Measurements from ENCODE around the gene SLC39A9. TPM values are rescaled to one million over a fixed set of nuclear protein-coding genes. Genes with fewer than 3 reads are reported as not detected.
"Not testable (repeated sequence)": the region's sequence is repeated elsewhere in the genome, so short reads cannot be mapped to it uniquely, and the experiment has no call there.

Gene SLC39A9
- total RNA-seq, 1 experiment from 2014 or later: 161 TPM

GRCh38 chr14:69374235-69374634 lies 24.3 kb upstream of the SLC39A9 start:
- Histone ChIP-seq H2AFZ (ENCODE audit: low read length) (no peak overlapping the region), H3K9me3 (ENCODE audit: low read length) (no peaks in the 10 kb centered on the region), H4K20me1 (ENCODE audit: insufficient read depth, low read depth, low read length) (0 out of 2 replicates have a peak, but pooled peaks cover 2% of the 10 kb centered on the region), H3K4me3 (ENCODE audit: low read length) (no peak overlapping the region), H3K4me1 (ENCODE audit: low read length) (no peaks in the 10 kb centered on the region), H3K9me2 (replicated peaks; ENCODE audit: insufficient read depth, low read length) (no peaks in the 10 kb centered on the region), H3K4me2 (ENCODE audit: low read depth, low read length, poor library complexity, severe bottlenecking) (no peak overlapping the region), H3K27me3 (ENCODE audit: low read length) (no peaks in the 10 kb centered on the region), H3K79me2 (ENCODE audit: low read length) (no peaks in the 10 kb centered on the region), H3K36me3 (ENCODE audit: insufficient read depth, low read length) (peaks cover 26% of the 10 kb centered on the region), H3K9ac (ENCODE audit: low read length) (no peak overlapping the region), H3K27ac (ENCODE audit: low read length) (no peak overlapping the region)
- no peak for DNase-seq

DNA sequence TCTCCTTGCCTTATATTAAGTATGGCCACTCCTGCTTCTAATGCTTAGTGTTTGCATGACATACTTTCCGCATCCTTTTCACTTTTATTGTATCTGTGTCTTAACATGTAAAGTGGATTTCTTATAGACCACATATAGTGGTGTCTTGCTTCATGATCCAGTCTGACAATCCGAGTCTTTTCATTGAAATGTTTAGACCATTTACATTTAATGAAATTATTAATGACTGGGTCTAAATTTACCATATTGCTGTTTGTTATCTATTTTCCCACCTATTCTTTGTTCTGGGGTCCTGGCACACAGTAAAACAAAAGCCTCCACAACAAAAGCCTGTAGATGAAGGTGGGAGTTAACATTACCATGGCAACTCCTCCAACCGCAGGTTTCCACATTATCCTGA lies 23.3 kb upstream of the SLC39A9 start:
- H3K9me2 ChIP-seq (replicated peaks; ENCODE audit: insufficient read depth, low read length): no peaks in the 10 kb centered on the region
- no peaks in the 10 kb centered on the region for H3K9me3 ChIP-seq (ENCODE audit: low read length)
- H3K27ac ChIP-seq (ENCODE audit: low read length): no peak overlapping the region
- H3K79me2 ChIP-seq (ENCODE audit: low read length): 0 out of 2 replicates have a peak, but pooled peaks cover 6% of the 10 kb centered on the region
- H3K4me3 ChIP-seq (ENCODE audit: low read length): no peak overlapping the region
- H3K4me1 ChIP-seq (ENCODE audit: low read length): no peaks in the 10 kb centered on the region
- peaks cover 36% of the 10 kb centered on the region for H3K36me3 ChIP-seq (ENCODE audit: insufficient read depth, low read length)
- no peak for DNase-seq
- 0 out of 2 replicates have a peak, but pooled peaks cover 6% of the 10 kb centered on the region for H4K20me1 ChIP-seq (ENCODE audit: insufficient read depth, low read depth, low read length)
- H3K9ac ChIP-seq (ENCODE audit: low read length): no peak overlapping the region
- no peak overlapping the region for H2AFZ ChIP-seq (ENCODE audit: low read length)
- no peaks in the 10 kb centered on the region for H3K27me3 ChIP-seq (ENCODE audit: low read length)
- H3K4me2 ChIP-seq (ENCODE audit: low read depth, low read length, poor library complexity, severe bottlenecking): no peak overlapping the region

DNA sequence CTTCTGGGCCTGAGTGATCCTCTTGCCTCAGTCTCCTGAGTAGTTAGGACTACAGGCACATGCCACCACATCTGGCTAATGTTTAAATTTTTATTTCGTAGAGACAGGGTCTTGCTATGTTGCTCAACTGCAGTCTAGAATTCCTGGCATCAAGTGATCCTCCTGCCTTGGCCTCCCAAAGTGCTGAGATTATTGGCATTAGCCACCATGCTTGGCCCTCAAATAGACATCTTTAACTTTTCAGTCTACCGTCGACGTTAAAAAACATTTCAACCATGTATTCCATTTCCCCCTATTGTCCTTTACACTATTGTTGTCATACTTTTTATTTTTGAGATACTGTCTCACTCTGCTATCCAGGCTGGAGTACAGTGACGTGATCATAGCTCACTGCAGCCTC lies 22.8 kb upstream of the SLC39A9 start:
- 0 out of 2 replicates have a peak, but pooled peaks cover 9% of the 10 kb centered on the region for H3K79me2 ChIP-seq (ENCODE audit: low read length)
- H3K9me2 ChIP-seq (replicated peaks; ENCODE audit: insufficient read depth, low read length): no peaks in the 10 kb centered on the region
- no peak overlapping the region for H3K27ac ChIP-seq (ENCODE audit: low read length)
- no peak overlapping the region for H2AFZ ChIP-seq (ENCODE audit: low read length)
- H3K36me3 ChIP-seq (ENCODE audit: insufficient read depth, low read length): peaks cover 41% of the 10 kb centered on the region
- H3K9ac ChIP-seq (ENCODE audit: low read length): no peak overlapping the region
- DNase-seq: no peak
- no peaks in the 10 kb centered on the region for H3K4me1 ChIP-seq (ENCODE audit: low read length)
- no peak overlapping the region for H3K4me2 ChIP-seq (ENCODE audit: low read depth, low read length, poor library complexity, severe bottlenecking)
- 0 out of 2 replicates have a peak, but pooled peaks cover 9% of the 10 kb centered on the region for H4K20me1 ChIP-seq (ENCODE audit: insufficient read depth, low read depth, low read length)
- H3K9me3 ChIP-seq (ENCODE audit: low read length): no peaks in the 10 kb centered on the region
- H3K4me3 ChIP-seq (ENCODE audit: low read length): no peak overlapping the region
- H3K27me3 ChIP-seq (ENCODE audit: low read length): no peaks in the 10 kb centered on the region

- Histone ChIP-seq H3K27ac (ENCODE audit: low read length) (no peak overlapping the region), H2AFZ (ENCODE audit: low read length) (no peak overlapping the region), H3K9me2 (replicated peaks; ENCODE audit: insufficient read depth, low read length) (no peaks in the 10 kb centered on the region), H4K20me1 (ENCODE audit: insufficient read depth, low read depth, low read length) (peaks cover 16% of the 10 kb centered on the region; the same call in 1 of the 2 replicates), H3K4me1 (ENCODE audit: low read length) (no peaks in the 10 kb centered on the region), H3K9me3 (ENCODE audit: low read length) (no peaks in the 10 kb centered on the region), H3K79me2 (ENCODE audit: low read length) (peaks cover 16% of the 10 kb centered on the region), H3K27me3 (ENCODE audit: low read length) (no peaks in the 10 kb centered on the region), H3K4me3 (ENCODE audit: low read length) (no peak overlapping the region), H3K36me3 (ENCODE audit: insufficient read depth, low read length) (peaks cover 48% of the 10 kb centered on the region), H3K4me2 (ENCODE audit: low read depth, low read length, poor library complexity, severe bottlenecking) (no peak overlapping the region), H3K9ac (ENCODE audit: low read length) (no peak overlapping the region)
- no peak for DNase-seq
Observed at GRCh38 chr14:69376439-69376838, 22.1 kb upstream of the SLC39A9 start.

DNA sequence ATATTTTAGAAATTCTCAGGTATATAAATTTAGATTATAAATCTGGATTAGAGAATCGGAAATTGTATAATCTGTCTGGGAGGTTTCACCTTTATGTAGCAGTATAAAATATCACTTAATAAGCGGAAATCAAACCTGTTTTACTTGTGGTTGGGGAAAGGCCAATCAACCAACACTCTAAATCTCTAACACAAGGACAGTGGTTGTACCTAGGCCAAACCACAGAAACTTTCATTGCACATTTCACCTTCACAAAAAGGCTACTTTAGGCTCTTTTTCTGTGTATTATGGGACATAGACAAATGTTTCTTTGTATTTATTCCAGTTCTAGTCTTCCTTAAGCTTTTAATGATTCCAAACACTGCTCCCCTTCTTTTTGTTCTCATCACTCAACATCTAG lies 20.2 kb upstream of the SLC39A9 start:
- no peak overlapping the region for H3K4me3 ChIP-seq (ENCODE audit: low read length)
- no peaks in the 10 kb centered on the region for H3K9me2 ChIP-seq (replicated peaks; ENCODE audit: insufficient read depth, low read length)
- no peak overlapping the region for H3K9ac ChIP-seq (ENCODE audit: low read length)
- H3K4me1 ChIP-seq (ENCODE audit: low read length): no peaks in the 10 kb centered on the region
- H3K27me3 ChIP-seq (ENCODE audit: low read length): no peaks in the 10 kb centered on the region
- peaks cover 21% of the 10 kb centered on the region; the same call in 1 of the 2 replicates for H4K20me1 ChIP-seq (ENCODE audit: insufficient read depth, low read depth, low read length)
- no peak overlapping the region for H3K4me2 ChIP-seq (ENCODE audit: low read depth, low read length, poor library complexity, severe bottlenecking)
- peaks cover 34% of the 10 kb centered on the region for H3K79me2 ChIP-seq (ENCODE audit: low read length)
- peaks cover 66% of the 10 kb centered on the region for H3K36me3 ChIP-seq (ENCODE audit: insufficient read depth, low read length)
- no peak overlapping the region for H3K27ac ChIP-seq (ENCODE audit: low read length)
- H3K9me3 ChIP-seq (ENCODE audit: low read length): no peaks in the 10 kb centered on the region
- no peak for DNase-seq
- no peak overlapping the region for H2AFZ ChIP-seq (ENCODE audit: low read length)

- Histone ChIP-seq H3K79me2 (ENCODE audit: low read length) (peaks cover 99% of the 10 kb centered on the region), H3K4me1 (ENCODE audit: low read length) (peaks cover 4% of the 10 kb centered on the region), H4K20me1 (ENCODE audit: insufficient read depth, low read depth, low read length) (peaks cover 68% of the 10 kb centered on the region), H3K27ac (ENCODE audit: low read length) (no peak overlapping the region), H3K27me3 (ENCODE audit: low read length) (no peaks in the 10 kb centered on the region), H3K4me2 (ENCODE audit: low read depth, low read length, poor library complexity, severe bottlenecking) (no peak overlapping the region), H3K9me3 (ENCODE audit: low read length) (no peaks in the 10 kb centered on the region), H3K36me3 (ENCODE audit: insufficient read depth, low read length) (peaks cover 88% of the 10 kb centered on the region), H2AFZ (ENCODE audit: low read length) (no peak overlapping the region), H3K4me3 (ENCODE audit: low read length) (no peak overlapping the region), H3K9me2 (replicated peaks; ENCODE audit: insufficient read depth, low read length) (no peaks in the 10 kb centered on the region), H3K9ac (ENCODE audit: low read length) (no peak overlapping the region)
- no peak for DNase-seq
Observed at GRCh38 chr14:69387311-69387710, 11.2 kb upstream of the SLC39A9 start.

DNA sequence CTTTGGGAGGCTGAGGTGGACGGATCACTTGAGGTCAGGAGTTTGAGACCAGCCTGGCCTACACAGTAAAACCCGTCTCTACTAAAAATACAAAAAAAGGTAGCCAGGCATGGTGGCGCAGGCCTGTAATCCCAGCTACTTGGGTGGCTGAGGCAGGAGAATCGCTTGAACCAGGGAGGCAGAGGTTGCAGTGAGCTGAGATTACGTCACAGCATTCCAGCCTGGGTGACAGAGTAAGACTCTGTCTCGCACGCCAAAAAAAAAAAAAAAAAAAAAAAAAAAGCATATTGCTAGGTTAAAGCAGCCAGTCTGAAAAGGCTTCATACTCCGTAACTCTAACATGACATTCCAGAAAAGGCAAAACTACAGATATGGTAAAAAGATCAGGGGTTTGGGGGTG lies 7.1 kb upstream of the SLC39A9 start:
- not testable (repeated sequence) for H3K9ac ChIP-seq (ENCODE audit: low read length); H3K4me3 ChIP-seq (ENCODE audit: low read length); H3K9me3 ChIP-seq (ENCODE audit: low read length); H3K4me2 ChIP-seq (ENCODE audit: low read depth, low read length, poor library complexity, severe bottlenecking); H3K9me2 ChIP-seq (replicated peaks; ENCODE audit: insufficient read depth, low read length); H3K27ac ChIP-seq (ENCODE audit: low read length); H3K27me3 ChIP-seq (ENCODE audit: low read length); DNase-seq; H2AFZ ChIP-seq (ENCODE audit: low read length)
- Histone ChIP-seq H3K4me1 (ENCODE audit: low read length) (peaks cover 25% of the 10 kb centered on the region), H4K20me1 (ENCODE audit: insufficient read depth, low read depth, low read length) (peaks cover 56% of the 10 kb centered on the region), H3K36me3 (ENCODE audit: insufficient read depth, low read length) (peaks cover 86% of the 10 kb centered on the region), H3K79me2 (ENCODE audit: low read length) (peaks cover 99% of the 10 kb centered on the region)

DNA sequence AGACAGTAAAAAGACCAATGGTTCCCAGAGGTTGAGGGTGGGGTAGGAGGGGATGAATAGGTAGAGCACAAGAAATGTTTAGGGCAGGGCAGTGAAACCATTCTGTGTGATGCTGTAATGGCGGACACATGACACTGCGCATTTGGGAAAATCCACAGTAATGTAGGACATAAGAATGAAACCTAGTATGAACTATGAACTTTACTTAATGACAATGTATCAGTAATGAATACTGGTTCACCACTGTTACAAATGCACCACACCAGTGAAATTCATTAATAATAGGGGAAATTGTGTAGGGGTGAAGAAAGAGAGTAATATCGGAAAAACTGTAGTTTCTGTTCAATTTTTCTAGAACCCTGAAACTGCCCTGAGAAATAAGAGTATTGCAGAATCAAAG lies 6.0 kb upstream of the SLC39A9 start:
- Histone ChIP-seq H3K36me3 (ENCODE audit: insufficient read depth, low read length) (peaks cover 82% of the 10 kb centered on the region), H3K27me3 (ENCODE audit: low read length) (no peaks in the 10 kb centered on the region), H3K9ac (ENCODE audit: low read length) (no peak overlapping the region), H4K20me1 (ENCODE audit: insufficient read depth, low read depth, low read length) (peaks cover 52% of the 10 kb centered on the region), H3K4me2 (ENCODE audit: low read depth, low read length, poor library complexity, severe bottlenecking) (no peak overlapping the region), H3K9me3 (ENCODE audit: low read length) (no peaks in the 10 kb centered on the region), H3K4me3 (ENCODE audit: low read length) (no peak overlapping the region), H3K79me2 (ENCODE audit: low read length) (peaks cover 99% of the 10 kb centered on the region), H3K9me2 (replicated peaks; ENCODE audit: insufficient read depth, low read length) (no peaks in the 10 kb centered on the region), H2AFZ (ENCODE audit: low read length) (no peak overlapping the region), H3K27ac (ENCODE audit: low read length) (no peak overlapping the region), H3K4me1 (ENCODE audit: low read length) (peaks cover 34% of the 10 kb centered on the region)
- no peak for DNase-seq
